Measurements from ENCODE around the gene TBC1D7.
A peak's percentile ranks its signal among the peaks of the same experiment; 100 is the strongest.

Gene TBC1D7

DNA sequence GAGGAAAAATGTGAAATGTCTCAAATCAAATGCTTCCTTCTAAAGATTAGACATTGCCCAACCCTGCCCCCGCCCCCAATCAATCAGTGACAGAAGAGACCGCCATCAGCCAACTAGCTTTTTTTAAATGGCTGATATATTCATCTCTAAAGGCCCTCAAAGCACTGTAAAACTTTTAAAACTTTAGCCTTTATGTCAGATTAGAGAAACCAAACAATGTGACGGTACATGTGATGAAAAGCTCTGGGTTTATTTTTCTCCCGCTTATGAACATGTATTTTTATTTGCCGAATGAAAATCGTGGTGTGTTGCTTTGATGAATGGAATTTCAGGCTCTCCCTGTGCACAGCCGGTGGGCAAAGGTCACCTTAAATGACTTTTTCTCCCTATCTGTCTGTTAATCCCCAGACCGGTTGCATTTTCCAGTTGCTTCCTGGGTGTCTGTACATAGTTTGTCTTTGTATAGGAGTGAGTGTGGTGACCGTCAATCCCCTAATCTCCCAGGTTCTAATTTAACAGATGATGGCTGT is 38.5 kb downstream of the TBC1D7 start:
- DNase-seq = no peak

DNA sequence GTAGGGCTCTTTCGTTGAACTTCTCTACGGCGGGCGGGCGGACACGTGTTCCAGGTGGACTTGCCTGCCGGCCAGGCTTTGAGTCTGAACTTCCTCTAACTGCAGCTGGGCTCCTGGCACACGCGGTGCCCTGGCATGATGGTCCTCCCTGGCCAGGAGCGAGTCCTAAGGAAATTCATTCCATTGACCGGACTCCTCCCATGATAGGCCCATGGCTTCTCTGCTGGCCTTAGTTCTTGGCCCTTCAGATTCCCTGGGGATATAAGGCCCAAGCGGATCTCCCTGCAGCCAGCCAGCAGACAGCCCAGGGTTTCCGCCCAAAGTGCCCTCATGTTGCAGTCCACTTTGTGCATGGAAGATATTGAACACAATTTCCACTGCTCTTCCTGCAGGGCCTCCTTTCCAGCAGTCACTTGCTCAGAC is 39.4 kb downstream of the TBC1D7 start:
- no peak for DNase-seq

DNA sequence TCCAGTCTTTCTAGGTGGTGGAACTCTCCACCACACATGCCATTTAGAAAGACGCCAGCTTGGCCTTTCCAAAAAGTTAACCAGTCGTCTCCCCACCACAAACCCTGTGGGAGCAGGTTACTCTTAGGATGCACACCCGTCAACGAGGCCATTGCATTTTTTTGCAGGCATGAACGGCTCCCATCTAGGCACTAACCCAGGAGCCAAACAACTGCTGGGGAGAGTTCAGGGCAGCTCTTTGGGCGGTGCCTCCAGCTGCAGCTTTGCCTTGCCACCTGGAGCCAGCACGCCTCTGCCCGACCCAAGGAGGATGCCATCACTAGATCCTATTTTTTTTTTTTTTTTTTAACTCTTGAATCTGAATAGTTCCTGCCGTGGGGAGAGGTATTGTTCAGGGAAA is 39.9 kb downstream of the TBC1D7 start:
- no peak for DNase-seq

DNA sequence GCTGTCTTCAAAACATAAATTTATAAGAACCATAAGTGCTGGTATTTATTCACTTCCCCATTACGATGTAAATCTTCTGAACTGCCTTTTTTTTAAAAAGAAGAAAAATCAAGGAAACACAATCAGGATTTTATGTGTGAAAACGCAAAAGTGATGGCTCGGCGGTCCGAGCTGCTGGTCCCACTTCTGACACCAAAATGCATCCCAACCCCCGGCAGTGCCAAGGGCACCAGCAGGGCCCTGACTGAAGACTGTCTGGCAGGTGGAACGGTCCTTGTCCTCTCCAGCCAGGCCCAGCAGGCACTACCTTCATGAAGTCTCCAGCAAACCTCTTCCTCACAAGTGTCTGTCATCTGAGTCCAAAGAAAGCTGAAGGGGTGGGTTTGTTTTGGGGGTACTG is 41.2 kb downstream of the TBC1D7 start:
- no peak for DNase-seq

DNA sequence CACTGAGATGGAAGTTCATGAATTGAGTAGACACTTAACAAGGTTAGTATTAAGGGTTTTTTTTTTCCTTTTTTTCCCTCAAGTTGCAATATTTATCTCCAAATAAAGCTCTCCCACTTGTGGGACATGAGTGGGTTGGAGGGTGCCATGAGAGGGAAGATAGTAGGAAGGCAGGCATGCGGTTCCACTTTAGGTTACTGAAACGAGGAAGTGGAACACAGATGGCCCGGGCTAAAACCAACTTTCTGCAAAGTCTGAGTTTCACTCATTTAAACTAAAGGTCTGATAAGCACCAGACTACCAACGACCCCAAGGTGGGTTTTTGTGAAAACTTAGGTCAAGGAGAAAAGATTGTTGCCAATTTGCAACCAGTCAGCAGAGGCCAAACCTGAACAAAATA is 42.2 kb downstream of the TBC1D7 start:
- no peak for DNase-seq

DNA sequence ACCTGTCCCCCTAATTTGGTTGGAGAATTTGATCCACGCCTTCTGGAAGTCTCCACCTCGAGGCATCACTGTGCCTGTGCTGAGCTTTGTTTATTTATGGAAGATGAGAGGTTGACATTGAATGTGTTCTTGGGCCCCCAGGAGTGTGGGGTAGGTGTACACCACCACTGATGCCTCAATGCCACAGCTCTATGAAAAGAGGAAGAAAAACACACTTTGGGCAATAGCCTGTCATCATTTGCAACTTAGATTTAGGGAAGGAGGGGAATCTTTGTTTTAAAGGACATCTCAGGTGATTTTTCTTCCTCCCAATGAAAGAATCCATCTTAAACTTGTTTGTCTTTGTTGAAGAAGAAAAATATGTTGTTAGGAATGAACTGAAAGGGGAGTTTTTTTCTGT is 42.6 kb downstream of the TBC1D7 start:
- no peak for DNase-seq

DNA sequence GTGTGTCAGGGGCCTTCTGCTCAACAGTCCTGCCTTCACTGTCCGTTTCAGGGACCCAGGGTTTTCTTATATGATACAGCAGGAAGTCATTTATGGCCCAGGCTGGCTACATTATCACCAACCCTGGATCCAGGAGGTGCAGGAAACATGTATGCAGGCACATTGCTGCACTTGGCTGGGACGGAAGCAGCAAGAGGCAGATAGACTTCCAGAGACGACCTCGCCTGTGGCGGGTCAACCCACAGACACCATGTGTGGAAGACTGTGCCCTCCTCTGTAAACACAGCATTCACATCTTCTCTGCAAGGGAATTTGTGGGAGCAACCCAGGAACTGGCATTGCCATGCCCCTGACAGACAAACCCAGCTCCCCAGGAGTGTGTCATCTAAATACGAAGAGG is 43.7 kb downstream of the TBC1D7 start:
- DNase-seq = no peak

DNA sequence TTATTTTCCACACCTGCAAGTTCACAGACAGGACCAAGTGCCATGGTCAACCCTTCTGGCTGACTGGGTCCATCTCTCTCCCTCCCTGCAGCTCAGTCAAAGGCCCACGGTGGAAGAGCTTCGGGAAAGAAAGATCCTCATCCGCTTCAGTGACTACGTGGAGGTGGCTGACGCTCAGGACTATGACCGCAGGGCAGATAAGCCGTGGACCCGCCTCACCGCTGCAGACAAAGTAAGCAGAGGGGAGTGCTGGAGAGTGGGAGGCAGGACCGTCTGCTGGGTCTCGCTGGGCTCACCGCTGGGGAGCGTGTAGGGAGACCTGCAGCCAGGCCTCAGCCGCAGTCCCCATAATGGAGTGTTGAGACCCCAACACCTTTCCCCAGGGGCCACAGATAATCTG is 45.0 kb downstream of the TBC1D7 start:
- DNase-seq = no peak

DNA sequence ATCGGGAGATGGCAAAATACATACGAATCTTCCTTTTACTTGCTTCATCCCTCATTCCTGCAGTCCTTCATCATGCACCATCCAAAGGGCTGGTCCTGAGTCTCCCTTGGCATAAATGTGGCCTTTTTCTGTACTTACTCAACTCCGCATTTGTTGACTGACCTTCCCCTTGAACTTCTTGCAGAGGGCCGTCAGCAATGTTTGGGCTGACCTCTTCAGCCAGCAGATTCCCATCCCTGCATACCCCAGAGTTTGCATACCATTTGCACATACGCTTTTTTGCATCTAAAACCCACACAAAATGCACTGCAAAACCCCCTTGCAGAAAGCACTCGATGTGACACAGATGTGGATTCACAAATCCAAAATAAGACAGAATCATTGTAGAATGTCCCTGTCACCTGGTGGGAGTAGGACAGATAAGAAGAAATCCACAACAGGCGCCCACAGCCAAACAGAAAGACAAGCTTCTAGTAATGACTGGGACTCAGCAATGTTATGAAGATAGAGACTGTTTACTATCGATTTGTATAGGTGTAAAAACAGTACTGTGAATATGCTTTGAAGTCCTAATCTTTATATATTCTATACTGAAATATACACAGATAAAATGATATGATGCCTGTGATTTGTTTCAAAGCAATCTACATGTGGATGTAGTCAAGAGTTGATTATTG is 45.8 kb downstream of the TBC1D7 start:
- DNase-seq = no peak

DNA sequence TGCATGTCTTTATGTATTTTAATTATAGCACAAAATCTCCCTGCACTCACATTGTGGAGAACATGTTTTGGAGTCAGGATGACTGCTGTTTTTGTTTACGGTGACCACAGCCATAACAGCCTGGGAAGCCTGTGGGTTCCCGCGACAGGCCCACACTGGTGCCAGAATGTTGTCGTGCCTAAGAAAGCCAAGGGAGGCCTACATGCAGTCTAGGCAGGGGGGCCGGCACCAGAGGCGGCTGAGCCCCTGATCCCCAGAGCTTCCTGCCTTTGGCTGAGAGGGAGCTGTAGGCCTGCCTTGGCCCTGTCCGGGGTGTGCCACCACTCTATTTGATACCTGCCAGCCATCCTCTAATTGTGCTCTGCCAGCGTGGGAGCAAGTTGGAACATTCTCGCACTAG is 46.7 kb downstream of the TBC1D7 start:
- peak; percentile 69 for DNase-seq

DNA sequence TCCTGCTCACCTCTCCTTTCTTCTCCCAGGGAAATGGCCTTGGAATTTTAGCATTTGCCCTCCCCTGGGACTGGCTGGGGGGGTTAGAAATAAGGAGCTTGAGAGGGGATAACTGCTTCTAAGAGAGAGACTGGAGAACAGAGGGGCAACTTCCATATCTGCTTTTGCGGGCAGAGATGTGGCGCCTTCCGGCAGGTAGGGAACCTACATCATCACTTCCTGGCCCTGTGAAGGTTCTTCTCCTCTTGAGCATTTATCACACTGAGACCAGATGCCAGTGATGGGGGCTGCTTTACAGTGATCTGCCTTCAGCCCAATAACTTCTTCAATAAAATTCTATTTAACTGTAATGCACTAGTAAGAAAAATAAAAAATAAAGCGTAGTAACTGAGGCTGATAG is 48.1 kb downstream of the TBC1D7 start:
- DNase-seq = no peak

DNA sequence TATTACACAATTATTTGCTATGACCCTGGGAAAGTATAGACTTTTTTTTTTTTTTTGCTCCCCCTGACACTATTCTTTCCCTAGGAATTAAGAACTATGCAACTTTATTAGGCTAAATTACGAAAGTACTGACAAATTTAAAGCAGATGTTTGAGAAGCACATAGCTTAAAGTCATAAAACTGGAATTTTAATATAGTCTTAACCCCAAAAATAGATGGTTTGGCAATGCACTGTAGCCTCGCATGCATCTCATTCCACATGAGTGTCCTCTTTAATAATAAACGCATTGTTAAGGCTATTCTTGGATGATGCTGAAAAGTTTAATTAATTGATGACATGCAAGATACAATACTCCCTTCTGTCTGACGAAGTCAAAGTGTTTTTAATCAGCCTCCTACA is 49.3 kb downstream of the TBC1D7 start:
- no peak for DNase-seq

DNA sequence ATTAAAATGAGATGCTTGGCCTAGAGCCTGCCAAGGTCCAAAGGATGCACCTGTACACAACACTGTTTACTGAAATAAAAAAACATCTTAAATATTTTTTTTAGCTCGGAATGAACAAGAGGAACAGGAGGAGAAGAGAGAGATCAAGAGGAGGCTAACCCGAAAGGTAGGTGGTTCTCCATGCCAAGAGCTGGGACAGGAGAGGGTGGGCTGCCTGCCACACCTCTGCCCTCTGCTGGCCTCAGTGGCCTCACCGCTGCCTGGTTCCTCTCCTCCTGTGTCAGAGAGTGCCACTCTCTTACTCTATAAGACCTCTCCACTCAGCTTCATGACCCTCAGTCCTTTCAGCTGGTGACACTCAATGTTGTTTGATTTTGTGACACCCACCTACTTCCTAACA is 50.2 kb downstream of the TBC1D7 start:
- no peak for DNase-seq

DNA sequence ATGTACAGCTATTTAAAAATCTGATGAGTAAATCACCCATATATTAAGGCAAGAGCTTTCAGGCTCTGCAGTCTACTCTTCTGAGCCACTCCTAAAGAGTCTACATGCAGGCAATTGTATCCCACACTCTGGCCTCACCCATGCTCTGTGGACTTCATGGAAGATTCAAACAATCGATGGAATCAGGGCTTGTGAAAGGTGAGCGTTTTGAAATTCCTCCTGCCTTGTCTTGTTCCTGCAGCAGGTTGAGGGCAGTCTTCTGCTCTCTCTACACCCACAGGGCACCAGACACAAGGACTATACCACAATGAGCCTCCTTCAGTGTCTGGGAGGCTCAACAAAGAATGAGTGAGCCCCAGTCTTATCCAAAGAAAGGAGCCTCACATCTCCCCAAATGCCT is 51.1 kb downstream of the TBC1D7 start:
- no peak for DNase-seq

DNA sequence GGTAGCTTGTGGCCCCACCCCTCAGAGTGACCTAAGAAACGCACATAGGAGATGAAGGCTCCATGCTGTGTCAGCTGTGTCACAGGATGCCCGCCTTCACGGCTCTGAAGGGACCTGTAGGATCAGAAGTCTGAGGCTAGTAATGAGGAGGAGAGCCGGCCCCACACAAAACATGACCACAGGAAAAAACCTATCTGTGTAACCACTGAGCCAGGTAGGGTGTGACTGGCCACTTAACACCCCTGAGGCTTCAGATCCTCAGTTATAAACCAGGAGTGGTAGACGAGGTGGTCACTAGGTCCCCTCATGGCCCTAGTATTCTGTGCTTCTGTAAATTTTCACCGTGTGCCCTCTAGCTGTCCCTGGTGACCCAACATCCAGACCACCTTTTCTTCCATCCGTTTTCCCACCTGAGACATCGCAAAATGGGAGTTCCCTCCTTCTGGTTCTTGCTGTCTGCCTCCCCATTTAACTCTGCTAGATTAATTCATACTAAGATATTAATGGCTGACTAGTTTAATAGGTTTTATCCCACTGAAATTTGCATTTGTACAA is 52.8 kb downstream of the TBC1D7 start:
- no peak for DNase-seq

DNA sequence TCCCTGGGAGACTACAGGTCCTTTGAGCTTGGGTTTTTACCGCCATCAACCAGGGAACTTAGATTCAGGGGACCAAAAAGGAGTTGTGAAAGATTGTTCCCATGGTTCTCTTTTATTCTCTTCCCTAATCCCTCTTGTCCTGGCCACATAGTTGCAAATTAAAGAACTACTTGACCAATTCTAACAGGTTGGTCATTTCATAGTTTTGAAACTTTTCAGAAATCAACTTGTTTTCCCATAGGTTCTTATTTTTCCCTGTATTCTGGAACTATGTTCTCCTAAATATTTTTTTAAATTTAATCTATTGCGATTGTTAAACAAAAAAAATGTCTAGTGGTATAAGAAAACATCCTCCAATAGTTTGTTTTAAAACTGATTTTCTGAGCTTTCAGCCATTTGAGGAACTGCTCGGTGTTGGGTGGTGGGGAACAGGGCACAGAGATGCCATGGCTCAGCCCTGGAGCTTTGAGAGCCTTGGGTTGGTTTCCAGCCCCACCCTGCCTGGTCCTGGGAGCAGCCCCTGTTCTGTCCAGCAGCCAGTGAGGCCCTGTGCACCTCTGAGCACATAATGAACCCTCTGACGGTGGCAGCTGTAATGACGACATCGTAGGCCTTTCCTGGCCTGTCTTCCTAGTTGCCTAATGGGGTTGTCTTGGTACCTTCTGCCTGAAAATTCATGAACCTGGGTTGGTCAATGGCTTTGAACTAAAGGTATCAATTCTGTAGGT is 53.5 kb downstream of the TBC1D7 start:
- no peak for DNase-seq

DNA sequence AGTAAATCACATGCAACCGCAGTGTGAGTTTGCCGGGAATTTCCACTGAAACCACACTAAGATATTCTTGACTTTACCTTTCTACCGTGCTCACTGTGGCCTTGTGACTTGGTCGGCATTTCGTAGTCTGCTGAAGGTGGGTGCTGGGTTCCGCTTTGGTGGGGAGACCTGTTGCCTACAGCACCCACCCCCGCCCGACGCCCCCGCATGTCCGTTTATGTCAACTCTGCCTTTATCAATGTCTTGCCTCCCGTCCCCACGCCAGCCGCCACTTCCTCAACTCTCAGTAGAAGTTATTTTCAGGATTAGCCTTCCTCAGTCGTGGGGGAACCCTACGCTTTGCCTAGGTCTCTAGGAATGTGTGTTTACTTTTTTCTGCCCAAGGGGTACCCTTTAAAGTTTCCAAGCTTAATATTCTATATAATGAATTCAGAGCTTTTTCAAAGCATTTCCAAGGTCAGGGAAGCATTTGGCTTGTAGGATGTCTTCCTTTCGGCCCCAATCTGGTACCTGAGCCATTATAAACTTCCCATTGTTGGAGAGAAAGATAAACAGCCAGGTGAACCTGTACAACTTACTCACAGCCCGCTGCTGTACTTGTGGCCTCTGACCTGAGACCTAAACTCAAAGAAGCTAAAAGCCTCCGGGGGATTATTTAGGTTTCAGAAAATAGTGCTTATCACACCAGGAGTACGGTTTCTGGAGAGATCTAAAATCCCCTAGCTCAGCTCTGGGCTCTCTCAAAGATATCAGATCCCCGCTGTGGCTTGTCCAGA is 54.2 kb downstream of the TBC1D7 start:
- no peak for DNase-seq

DNA sequence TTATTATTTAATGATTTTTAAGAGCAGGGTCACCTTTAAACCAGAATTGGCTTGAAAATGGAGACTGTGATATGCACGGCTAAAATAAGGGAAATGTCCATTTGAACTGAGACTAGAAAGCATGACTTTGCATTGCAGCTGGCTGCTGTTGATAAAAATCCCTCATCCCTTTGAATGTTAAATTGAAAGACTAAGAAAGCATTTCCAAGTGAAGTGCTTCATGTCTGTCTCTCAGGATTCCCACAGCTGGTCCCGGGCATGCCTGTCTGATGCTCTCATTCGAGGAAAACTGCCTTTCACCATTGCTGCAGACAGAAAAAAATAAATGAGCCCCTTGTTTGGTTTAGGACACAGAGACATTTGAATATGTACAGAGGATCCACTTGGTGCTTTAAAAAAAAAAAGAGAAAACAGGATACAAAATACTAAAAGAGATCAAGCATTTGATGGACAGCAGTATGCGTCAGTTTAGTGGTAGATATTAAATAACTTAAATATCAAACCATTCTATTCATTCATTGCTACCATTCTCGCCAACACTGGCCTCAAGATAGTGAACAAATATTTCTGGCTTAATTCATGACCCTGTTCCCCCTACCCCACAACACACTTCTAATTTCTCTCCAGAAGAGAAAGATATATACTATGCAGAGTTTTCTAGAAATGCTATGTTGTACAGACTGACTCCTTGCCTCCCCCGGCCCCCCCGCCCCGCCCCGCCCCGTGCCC is 55.0 kb downstream of the TBC1D7 start:
- no peak for DNase-seq

DNA sequence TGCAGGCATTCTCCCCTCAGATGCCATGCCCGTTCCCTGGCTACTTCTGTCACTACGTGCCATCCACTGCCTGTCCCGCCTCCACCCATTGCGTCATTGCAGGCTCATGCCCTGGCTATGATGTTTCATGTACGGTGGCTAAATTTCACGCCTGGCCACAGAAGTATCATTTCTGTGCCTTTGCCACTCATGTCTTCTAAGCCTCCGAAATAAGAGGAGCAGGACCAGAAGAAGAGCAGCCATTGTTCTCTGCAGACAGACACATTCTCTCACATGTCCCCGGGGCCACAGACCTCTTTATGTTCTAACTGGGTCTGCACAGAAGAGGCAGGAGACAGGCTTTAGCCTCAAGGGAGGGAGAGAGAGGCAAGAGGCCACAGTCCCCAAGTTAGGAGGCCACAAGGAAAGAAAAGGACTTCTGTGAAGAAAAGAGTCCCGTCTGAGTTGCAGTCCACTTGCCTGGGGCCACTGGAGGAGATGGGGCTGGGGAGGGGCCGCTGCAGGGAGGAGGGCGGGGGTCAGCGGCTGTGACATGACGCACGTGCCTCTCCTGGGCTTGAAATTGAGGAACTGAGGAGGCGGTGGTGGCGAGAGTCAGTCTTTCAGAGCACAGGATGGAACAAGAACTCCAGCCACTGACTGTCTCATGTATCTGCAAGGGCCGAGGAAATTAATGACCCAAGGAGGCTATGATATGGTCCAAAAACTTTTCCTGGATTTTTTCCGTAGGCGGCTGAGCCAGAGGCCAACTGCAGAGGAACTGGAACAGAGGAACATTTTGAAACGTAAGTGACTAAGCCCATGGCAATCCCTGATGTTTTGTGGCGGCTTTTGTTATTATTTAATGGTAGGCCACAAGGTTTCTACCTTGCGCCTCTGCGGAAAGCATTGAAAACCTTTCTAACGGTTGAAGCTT is 55.9 kb downstream of the TBC1D7 start:
- DNase-seq = no peak

DNA sequence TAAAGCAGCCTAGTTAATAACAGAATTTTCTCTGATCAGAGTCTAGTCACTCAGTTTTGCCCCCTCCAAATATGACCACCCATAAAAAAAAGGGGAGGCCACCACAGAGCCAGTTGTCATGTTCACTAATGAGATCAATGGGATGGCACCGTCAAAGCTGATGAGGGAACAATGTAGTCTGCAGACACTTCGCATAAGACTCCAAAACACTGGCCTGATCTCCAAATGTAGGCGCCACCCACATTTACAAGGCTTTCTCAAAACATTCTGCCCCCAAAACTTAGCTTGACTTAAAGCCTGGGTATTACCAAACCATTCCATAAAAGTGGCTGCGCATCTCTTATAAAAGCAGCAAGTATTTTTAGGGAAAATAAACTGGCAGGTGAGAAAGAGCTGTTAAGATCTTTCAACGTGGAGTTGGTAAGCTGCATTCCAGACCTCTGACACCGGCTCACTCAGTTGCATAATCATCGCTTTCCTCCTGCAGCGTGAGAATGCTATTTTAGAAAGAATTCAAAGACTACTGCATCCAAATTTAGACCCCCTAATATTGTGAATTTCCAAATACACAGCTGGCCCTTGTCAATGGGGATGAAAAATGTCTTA is 59.3 kb downstream of the TBC1D7 start:
- DNase-seq = no peak

DNA sequence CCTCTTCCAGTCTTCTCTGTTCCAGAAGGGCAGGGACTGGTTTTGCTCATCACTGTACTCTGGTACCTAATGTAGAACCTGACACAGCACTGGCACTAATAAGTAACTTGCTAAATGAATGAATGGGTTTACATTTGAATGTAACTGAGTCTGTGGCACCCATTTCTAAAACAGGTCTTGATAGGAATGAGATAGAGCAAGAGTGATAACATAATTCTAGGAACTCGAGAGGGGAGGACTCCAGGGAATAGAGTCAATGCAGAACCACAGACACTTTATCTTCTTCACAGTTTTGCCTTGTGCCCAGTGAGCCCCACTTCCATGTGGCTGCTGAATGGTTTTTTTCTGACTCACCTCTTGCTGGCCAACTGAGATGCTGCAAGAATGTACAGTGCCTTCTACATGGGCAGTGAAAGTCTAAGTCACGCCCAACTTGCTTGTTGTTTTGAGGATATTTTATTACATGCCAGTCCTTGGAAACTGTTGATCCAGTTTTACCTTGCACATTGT is 61.1 kb downstream of the TBC1D7 start:
- DNase-seq = no peak
